ENCODE results near the gene ADNP2.

ADNP2 gene

DNA sequence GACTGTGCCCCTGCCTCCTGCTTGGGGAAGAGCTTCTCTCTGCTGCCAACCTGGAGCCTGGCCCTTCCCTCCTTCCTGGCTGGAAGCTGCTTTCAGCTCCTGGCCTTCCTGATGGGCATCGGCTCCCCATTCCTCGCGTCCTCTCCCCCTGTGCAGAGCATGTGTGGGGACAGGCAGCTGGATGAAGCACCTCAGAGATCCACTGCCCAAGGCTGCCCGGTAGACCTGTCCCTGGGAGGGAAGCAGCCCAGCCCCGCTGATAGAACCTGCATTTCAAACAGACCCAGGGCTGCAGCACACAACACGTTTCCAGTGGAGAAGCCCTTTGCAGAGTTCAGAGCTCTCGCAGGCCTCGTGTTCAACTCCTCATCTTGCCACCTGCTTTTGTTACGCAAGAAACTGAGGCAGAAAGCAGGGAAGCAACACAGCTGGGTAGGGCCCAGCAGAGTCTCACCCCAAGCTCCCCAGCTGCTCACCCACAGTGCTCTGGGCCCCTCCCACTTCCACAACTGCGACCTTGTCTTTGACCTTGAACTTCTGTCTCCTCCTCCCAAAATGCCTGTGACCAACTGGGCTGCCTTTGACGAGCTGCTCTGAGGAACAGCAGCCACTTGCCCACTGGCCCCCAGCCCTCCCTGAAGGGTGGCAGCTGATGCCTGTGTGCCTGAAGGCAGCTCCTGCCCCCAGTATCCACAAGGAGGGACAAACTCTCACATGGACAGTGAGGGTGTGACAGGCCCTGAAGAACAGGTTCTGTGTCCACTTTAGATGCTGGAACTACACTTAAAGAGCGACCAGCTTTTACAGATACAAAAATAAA is 72.8 kb downstream of the ADNP2 start (continued):
- TF ChIP-seq TCF7L2 (IDR thresholded peaks at IDR 0.05; ENCODE audit: borderline replicate concordance, low read depth, low read length): no peak
- TF ChIP-seq OSR2 (tag by site-specific recombination; IDR thresholded peaks at IDR 0.05): no peak

DNA sequence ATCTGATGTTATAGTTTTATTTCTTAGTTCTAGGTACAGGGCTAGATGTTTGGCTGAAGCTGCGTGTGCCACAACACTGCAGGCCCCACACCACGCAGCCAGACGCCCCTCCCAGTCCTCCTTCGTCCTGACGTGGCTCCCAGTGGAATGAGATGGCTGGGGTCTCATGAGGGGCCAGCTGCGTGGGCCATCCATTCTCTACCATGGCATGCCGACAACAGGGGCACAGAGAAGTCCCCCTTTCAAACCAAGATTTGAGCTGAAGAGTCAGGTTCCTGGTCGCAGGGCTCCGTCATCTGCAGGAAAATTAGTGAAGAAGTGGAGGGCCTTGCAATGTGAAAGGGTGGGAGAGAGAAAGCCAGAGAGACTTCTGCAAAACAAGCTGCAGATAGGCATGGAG is 73.8 kb downstream of the ADNP2 start:
- Histone ChIP-seq H3K36me3 (ENCODE audit: control insufficient read depth in 2 of 2, insufficient read depth in 1 of 2, low read length in 2 of 2) (no peaks in the 10 kb centered on the region), H3K9me3 (ENCODE audit: control insufficient read depth, insufficient read depth, low read depth, low read length) (no peaks in the 10 kb centered on the region), H3K4me1 (ENCODE audit: control insufficient read depth, insufficient read depth, low read length) (no peaks in the 10 kb centered on the region), H3K27ac (ENCODE audit: extremely low read depth, low read depth, low read length) (no peak overlapping the region), H3K4me3 (ENCODE audit: low read depth, low read length) (no peak overlapping the region)
- ChIA-PET CTCF (interaction anchor here (1.0 to 2.5 kb wide), 4 partner anchors 8 to 28 kb away, joined by 3 to 8 read pairs (median 5); no protein-coding TSS in a partner anchor), POLR2A (no interaction called here)
- no peak for TF ChIP-seq KLF7 (tag by site-specific recombination; IDR thresholded peaks at IDR 0.05; ENCODE audit: borderline replicate concordance)
- TF ChIP-seq ZNF114 (tag by site-specific recombination; IDR thresholded peaks at IDR 0.05): no peak
- TF ChIP-seq, protein P1, sequence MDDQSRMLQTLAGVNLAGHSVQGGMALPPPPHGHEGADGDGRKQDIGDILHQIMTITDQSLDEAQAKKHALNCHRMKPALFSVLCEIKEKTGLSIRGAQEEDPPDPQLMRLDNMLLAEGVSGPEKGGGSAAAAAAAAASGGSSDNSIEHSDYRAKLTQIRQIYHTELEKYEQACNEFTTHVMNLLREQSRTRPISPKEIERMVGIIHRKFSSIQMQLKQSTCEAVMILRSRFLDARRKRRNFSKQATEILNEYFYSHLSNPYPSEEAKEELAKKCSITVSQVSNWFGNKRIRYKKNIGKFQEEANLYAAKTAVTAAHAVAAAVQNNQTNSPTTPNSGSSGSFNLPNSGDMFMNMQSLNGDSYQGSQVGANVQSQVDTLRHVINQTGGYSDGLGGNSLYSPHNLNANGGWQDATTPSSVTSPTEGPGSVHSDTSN (CRISPR knock-in tag; IDR thresholded peaks at IDR 0.05): no peak
- TF ChIP-seq, protein P2, sequence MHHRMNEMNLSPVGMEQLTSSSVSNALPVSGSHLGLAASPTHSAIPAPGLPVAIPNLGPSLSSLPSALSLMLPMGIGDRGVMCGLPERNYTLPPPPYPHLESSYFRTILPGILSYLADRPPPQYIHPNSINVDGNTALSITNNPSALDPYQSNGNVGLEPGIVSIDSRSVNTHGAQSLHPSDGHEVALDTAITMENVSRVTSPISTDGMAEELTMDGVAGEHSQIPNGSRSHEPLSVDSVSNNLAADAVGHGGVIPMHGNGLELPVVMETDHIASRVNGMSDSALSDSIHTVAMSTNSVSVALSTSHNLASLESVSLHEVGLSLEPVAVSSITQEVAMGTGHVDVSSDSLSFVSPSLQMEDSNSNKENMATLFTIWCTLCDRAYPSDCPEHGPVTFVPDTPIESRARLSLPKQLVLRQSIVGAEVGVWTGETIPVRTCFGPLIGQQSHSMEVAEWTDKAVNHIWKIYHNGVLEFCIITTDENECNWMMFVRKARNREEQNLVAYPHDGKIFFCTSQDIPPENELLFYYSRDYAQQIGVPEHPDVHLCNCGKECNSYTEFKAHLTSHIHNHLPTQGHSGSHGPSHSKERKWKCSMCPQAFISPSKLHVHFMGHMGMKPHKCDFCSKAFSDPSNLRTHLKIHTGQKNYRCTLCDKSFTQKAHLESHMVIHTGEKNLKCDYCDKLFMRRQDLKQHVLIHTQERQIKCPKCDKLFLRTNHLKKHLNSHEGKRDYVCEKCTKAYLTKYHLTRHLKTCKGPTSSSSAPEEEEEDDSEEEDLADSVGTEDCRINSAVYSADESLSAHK (tag by site-specific recombination; IDR thresholded peaks at IDR 0.05): no peak
- no peak for TF ChIP-seq ZNF324 (tag by site-specific recombination; IDR thresholded peaks at IDR 0.05)
- no peak for TF ChIP-seq ZNF146 (tag by site-specific recombination; IDR thresholded peaks at IDR 0.05)
- TF ChIP-seq ZSCAN23 (tag by site-specific recombination; IDR thresholded peaks at IDR 0.05): no peak
- no peak for TF ChIP-seq ZNF621 (tag by site-specific recombination; IDR thresholded peaks at IDR 0.05)

DNA sequence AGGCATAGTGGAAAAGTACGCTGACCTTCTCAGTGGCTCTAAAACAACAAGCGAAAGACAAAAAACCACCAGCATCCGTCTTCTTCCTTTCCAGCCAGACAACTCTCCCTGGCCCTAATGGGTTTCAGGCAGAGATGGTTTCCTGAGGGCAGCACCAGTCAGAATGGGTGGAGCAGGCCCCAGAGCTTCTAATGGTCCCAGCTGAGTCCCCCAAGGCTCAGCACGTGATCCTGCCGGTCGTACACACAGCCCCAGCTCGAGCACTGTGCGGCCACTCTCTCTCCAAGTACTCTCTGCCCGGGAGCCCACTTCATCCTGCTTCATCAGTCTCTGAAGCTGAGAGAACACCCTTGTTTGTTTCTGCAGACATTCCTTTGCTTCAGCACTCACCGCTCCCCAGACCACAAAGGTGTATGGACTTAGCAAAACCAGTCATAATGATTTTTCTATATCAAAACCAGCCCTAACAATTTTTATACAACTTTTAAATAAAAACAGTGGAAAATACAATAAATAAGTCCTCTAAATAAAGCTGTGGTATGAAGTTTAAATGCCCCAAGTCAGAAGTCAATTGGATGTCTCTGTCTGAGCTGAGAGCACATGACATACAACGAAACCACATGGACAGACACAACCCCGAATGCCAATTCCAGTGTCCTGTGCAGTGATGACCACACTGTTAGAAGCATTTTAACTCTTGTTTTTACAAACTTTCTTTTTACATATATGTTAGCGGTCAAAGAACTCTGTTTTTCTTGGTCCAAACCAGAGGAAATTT is 74.4 kb downstream of the ADNP2 start:
- CTCF ChIA-PET: interaction anchor here (1.0 to 2.5 kb wide), 2 partner anchors 11 to 12 kb away, joined by 3 to 8 read pairs; no protein-coding TSS in a partner anchor
- POLR2A ChIA-PET: no interaction called here
- TF ChIP-seq, protein P3, sequence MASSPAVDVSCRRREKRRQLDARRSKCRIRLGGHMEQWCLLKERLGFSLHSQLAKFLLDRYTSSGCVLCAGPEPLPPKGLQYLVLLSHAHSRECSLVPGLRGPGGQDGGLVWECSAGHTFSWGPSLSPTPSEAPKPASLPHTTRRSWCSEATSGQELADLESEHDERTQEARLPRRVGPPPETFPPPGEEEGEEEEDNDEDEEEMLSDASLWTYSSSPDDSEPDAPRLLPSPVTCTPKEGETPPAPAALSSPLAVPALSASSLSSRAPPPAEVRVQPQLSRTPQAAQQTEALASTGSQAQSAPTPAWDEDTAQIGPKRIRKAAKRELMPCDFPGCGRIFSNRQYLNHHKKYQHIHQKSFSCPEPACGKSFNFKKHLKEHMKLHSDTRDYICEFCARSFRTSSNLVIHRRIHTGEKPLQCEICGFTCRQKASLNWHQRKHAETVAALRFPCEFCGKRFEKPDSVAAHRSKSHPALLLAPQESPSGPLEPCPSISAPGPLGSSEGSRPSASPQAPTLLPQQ (tag by site-specific recombination; IDR thresholded peaks at IDR 0.05): no peak
- TF ChIP-seq ZNF37A (tag by site-specific recombination; IDR thresholded peaks at IDR 0.05) (no peak), ZNF501 (tag by site-specific recombination; IDR thresholded peaks at IDR 0.05) (no peak), PRDM1 (tag by site-specific recombination; IDR thresholded peaks at IDR 0.05) (peak; percentile 60; the same call in 1 of the 2 replicates)
- no peak overlapping the region for H3K27ac ChIP-seq (ENCODE audit: extremely low read depth, low read depth, low read length)
- no peak overlapping the region for H3K4me3 ChIP-seq (ENCODE audit: low read depth, low read length)
- no peaks in the 10 kb centered on the region for H3K4me1 ChIP-seq (ENCODE audit: control insufficient read depth, insufficient read depth, low read length)
- H3K9me3 ChIP-seq (ENCODE audit: control insufficient read depth, insufficient read depth, low read depth, low read length): no peaks in the 10 kb centered on the region
- H3K36me3 ChIP-seq (ENCODE audit: control insufficient read depth in 2 of 2, insufficient read depth in 1 of 2, low read length in 2 of 2): no peaks in the 10 kb centered on the region

Measured in HEK293 (cell line).